HepG2 (cell line): ENCODE measurements around the gene COMMD7. TPM values are rescaled to one million over a fixed set of nuclear protein-coding genes. Genes with fewer than 3 reads are reported as not detected.

ENCODE experiments used
- ATAC-seq: fragments of 200-7000 bp; cut with Tn5 transposase; 3 replicates; pipeline ENCODE4 v1.9.1; 2020; ENCODE audit warnings: mild to moderate bottlenecking, moderate library complexity
- BruUV-seq: library from RNA; stranded (reverse); fragments of 400-500 nt; replicated peaks from 2 replicates; lab custom pipeline; 2021; lab: Mats Ljungman, UMichigan
- CTCF ChIA-PET: fragments of 300-600 bp; formaldehyde crosslinking; extraction: SDS; loops from one replicate; lab custom pipeline; 2021; ENCODE audit warnings: low total read pairs, inconsistent platforms, low intra/inter-chr PET ratio; lab: Yijun Ruan, JAX
- POLR2A ChIA-PET: fragments of 350-600 bp; sonication (Branson Sonifier 250); formaldehyde crosslinking; loops from one replicate; lab custom pipeline; 2020; ENCODE audit warnings: antibody characterized with exemption, inconsistent platforms; lab: Yijun Ruan, JAX
- DNase-seq: peaks from one replicate; pipeline ENCODE4 v3.0.0-alpha.2; 2015; ENCODE audit warnings: low spot score
- FAIRE-seq: peaks from 3 replicates; lab custom pipeline; 2011; peaks lifted over from hg19 to GRCh38; lab: Jason Lieb, UNC
- H2AFZ ChIP-seq: one replicate; pipeline ENCODE4 v1.6.1; 2011; ENCODE audit warnings: low read length, inconsistent platforms
- H3K27ac ChIP-seq: fragments of 300-600 bp; 3 replicates; pipeline ENCODE4 v1.8.0; 2011; ENCODE audit warnings: mixed run types, mild to moderate bottlenecking, mixed read lengths, low read length, inconsistent platforms; ENCODE audit not compliant: insufficient read depth; ENCODE audit errors: extremely low read length
- H3K27me3 ChIP-seq, 2 experiments: fragments of 200-600 bp in 1 of 2; 2 replicates in 1 of 2; 3 replicates in 1 of 2; pipeline versions ENCODE4 v1.6.0 to v1.8.0; 2011; ENCODE audit warnings: low read length in 2 of 2, mild to moderate bottlenecking in 2 of 2, moderate library complexity in 2 of 2, inconsistent platforms in 1 of 2; ENCODE audit not compliant: insufficient read depth in 2 of 2, control insufficient read depth in 1 of 2
- H3K36me3 ChIP-seq, 2 experiments: fragments of 200-600 bp in 1 of 2; replicated peaks in 1 of 2; 2 replicates in 1 of 2; 3 replicates in 1 of 2; pipeline versions ENCODE4 v1.5.1 to v1.8.0; 2011; ENCODE audit warnings: low read length in 2 of 2, inconsistent platforms in 1 of 2; ENCODE audit not compliant: insufficient read depth in 2 of 2, control insufficient read depth in 1 of 2
- H3K4me1 ChIP-seq: 2 replicates; pipeline ENCODE4 v1.5.1; 2012; ENCODE audit warnings: low read length, inconsistent platforms; ENCODE audit not compliant: insufficient read depth
- H3K4me2 ChIP-seq: 2 replicates; pipeline ENCODE4 v1.6.0; 2011; ENCODE audit warnings: low read depth, low read length, inconsistent platforms
- H3K4me3 ChIP-seq, 3 experiments: fragments of 200-600 bp in 1 of 3; sonication (generic), shearing (Covaris generic) in 1 of 3; replicated peaks in 1 of 3; 2 replicates each; pipeline ENCODE4 v1.5.1; 2011 to 2016; ENCODE audit warnings: low read length in 3 of 3, inconsistent platforms in 2 of 3, low read depth in 2 of 3, mild to moderate bottlenecking in 2 of 3, control low read depth in 1 of 3, mixed read lengths in 1 of 3; ENCODE audit not compliant: insufficient read depth in 1 of 3
- H3K79me2 ChIP-seq: one replicate; pipeline ENCODE4 v1.6.1; 2011; ENCODE audit warnings: low read length, inconsistent platforms; ENCODE audit not compliant: insufficient read depth
- H3K9ac ChIP-seq: 2 replicates; pipeline ENCODE4 v1.6.0; 2011; ENCODE audit warnings: mild to moderate bottlenecking, low read depth, low read length, inconsistent platforms; ENCODE audit not compliant: insufficient read depth
- H3K9me3 ChIP-seq: 2 replicates; pipeline ENCODE4 v1.5.1; 2012; ENCODE audit warnings: mild to moderate bottlenecking, low read length
- H4K20me1 ChIP-seq: 2 replicates; pipeline ENCODE4 v1.6.0; 2011; ENCODE audit warnings: inconsistent platforms, mild to moderate bottlenecking, low read length, moderate library complexity; ENCODE audit not compliant: insufficient read depth
- ETV5 ChIP-seq: IDR thresholded peaks from 2 replicates; pipeline ENCODE4 v1.6.1; 2018; ENCODE audit warnings: missing biosample characterization, missing genetic modification reagents, inconsistent platforms, borderline replicate concordance
- FOSL2 ChIP-seq: sonication (generic); formaldehyde crosslinking; IDR thresholded peaks from 2 replicates; pipeline ENCODE4 v1.4.0; 2020; ENCODE audit warnings: missing genetic modification reagents
- IRF1 ChIP-seq: sonication (generic); formaldehyde crosslinking; IDR thresholded peaks from 2 replicates; pipeline ENCODE4 v1.4.0; 2020; ENCODE audit warnings: low read depth, mild to moderate bottlenecking, missing genetic modification reagents
- KLF11 ChIP-seq: IDR thresholded peaks from 2 replicates; pipeline ENCODE4 v1.6.1; 2016; ENCODE audit warnings: missing compliant biosample characterization
- MEIS2 ChIP-seq: sonication (generic); formaldehyde crosslinking; IDR thresholded peaks from 2 replicates; pipeline ENCODE4 v1.9.0; 2021; ENCODE audit warnings: mild to moderate bottlenecking, missing genetic modification reagents
- MLLT10 ChIP-seq: sonication (generic); formaldehyde crosslinking; IDR thresholded peaks from 2 replicates; pipeline ENCODE4 v1.4.0; 2020; ENCODE audit warnings: missing genetic modification reagents
- MXD4 ChIP-seq: IDR thresholded peaks from 2 replicates; pipeline ENCODE4 v1.6.1; 2016; ENCODE audit warnings: mild to moderate bottlenecking, missing biosample characterization, missing genetic modification reagents
- PCBP2 ChIP-seq: fragments of 200-400 bp; formaldehyde crosslinking; optimal IDR thresholded peaks from 2 replicates; pipeline ENCODE3; 2018; ENCODE audit warnings: low read length, low read depth; ENCODE audit not compliant: poor library complexity, severe bottlenecking
- SATB2 ChIP-seq: sonication (generic); formaldehyde crosslinking; IDR thresholded peaks from 2 replicates; pipeline ENCODE4 v1.5.0; 2020; ENCODE audit warnings: missing genetic modification reagents
- TBP ChIP-seq: sonication (generic); formaldehyde crosslinking; IDR thresholded peaks from 2 replicates; pipeline ENCODE4 v1.5.0; 2020; ENCODE audit warnings: missing genetic modification reagents
- ZBTB38 ChIP-seq: sonication (generic); formaldehyde crosslinking; IDR thresholded peaks from 2 replicates; pipeline ENCODE4 v1.5.1; 2020; ENCODE audit warnings: mild to moderate bottlenecking, missing genetic modification reagents
- ZFX ChIP-seq: sonication (generic); formaldehyde crosslinking; IDR thresholded peaks from 2 replicates; pipeline ENCODE4 v1.4.0; 2020; ENCODE audit warnings: mild to moderate bottlenecking, low read depth, missing genetic modification reagents, moderate library complexity
- ZNF501 ChIP-seq: sonication (generic); formaldehyde crosslinking; IDR thresholded peaks from 2 replicates; pipeline ENCODE4 v1.5.1; 2020; ENCODE audit warnings: mild to moderate bottlenecking, moderate library complexity, missing genetic modification reagents
- ZNF616 ChIP-seq: sonication (generic); formaldehyde crosslinking; IDR thresholded peaks from 2 replicates; pipeline ENCODE4 v1.5.0; 2020; ENCODE audit warnings: low read depth, mild to moderate bottlenecking, missing genetic modification reagents
- ZNF709 ChIP-seq: sonication (generic); formaldehyde crosslinking; IDR thresholded peaks from 2 replicates; pipeline ENCODE4 v1.5.0; 2020; ENCODE audit warnings: mild to moderate bottlenecking, missing genetic modification reagents
- ZNF75D ChIP-seq: sonication (generic); formaldehyde crosslinking; IDR thresholded peaks from 2 replicates; pipeline ENCODE4 v1.8.1; 2023; ENCODE audit warnings: missing genetic modification reagents, mild to moderate bottlenecking, borderline replicate concordance
- WGBS: methylation state at CpG from one replicate; pipeline ENCODE4 v1.1.6; 2017; ENCODE audit warnings: low lambda C conversion rate; 5-methylcytosine and 5-hydroxymethylcytosine counted together
- in situ Hi-C: cut with HindIII; loops from 2 replicates; pipeline ENCODE4 v1.10.0; 2017; ENCODE audit warnings: low pct_unique_long_range_greater_than_20kb; ENCODE audit not compliant: extremely low pct_ligation_motif_present
- intact Hi-C: fragments of 100-400 bp; cut with micrococcal nuclease; formaldehyde crosslinking; loops from one replicate; pipeline ENCODE4 v1.10.0; 2022; ENCODE audit not compliant: unreplicated experiment
- polyA plus RNA-seq, 8 experiments: library from polyadenylated mRNA; depleted of rRNA in 3 of 8; stranded (reverse) in 7 of 8; unstranded in 1 of 8; fragments of >200 nt; fragmentation: Illumina TruSeq in 4 of 8; extraction: Trizol in 4 of 8; gene quantifications; 2 replicates each; pipeline versions ENCODE4 v1.2.1 to v1.2.3, GENCODE V29; 2011 to 2016; ENCODE audit warnings: low read depth in 4 of 8, missing spikeins in 1 of 8, mixed read lengths in 1 of 8; ENCODE audit not compliant: insufficient read depth in 1 of 8
- total RNA-seq, 5 experiments: library from RNA; depleted of rRNA; stranded (reverse); fragments of >200 nt; fragmentation: Illumina TruSeq; extraction: Trizol; gene quantifications; 2 replicates each; pipeline ENCODE4 v1.2.3, GENCODE V29; 2016; ENCODE audit warnings: low read depth in 1 of 5
- TF ChIP-seq, protein P1 (sequence below): sonication (generic); formaldehyde crosslinking; IDR thresholded peaks from 2 replicates; pipeline ENCODE4 v1.8.0; 2022; ENCODE audit warnings: mild to moderate bottlenecking, missing genetic modification reagents, moderate library complexity
- TF ChIP-seq, protein P2 (sequence below): sonication (generic); formaldehyde crosslinking; IDR thresholded peaks from 2 replicates; pipeline ENCODE4 v1.4.0; 2020; ENCODE audit warnings: missing genetic modification reagents
- TF ChIP-seq, protein P3 (sequence below): sonication (generic); formaldehyde crosslinking; IDR thresholded peaks from 2 replicates; pipeline ENCODE4 v1.4.0; 2020; ENCODE audit warnings: missing genetic modification reagents, borderline replicate concordance

COMMD7 gene
- total and polyA plus RNA-seq, 2 of the 13 experiments (the other 11 are each of a cell fraction or from before 2014, with no cell fraction given) = 42.1 to 53.3 TPM

- peak overlapping the region; percentile 83 for H3K4me2 ChIP-seq
- no peaks in the 10 kb centered on the region for H3K27me3 ChIP-seq
- H3K4me3 ChIP-seq = peak overlapping the region in 1 of 3 experiments; percentile 71; a peak in 1 of 6 replicates
- no peaks in the 10 kb centered on the region for H3K9me3 ChIP-seq
- H4K20me1 ChIP-seq = no peaks in the 10 kb centered on the region
- ATAC-seq (peak; percentile 51), DNase-seq (peak; percentile 64), FAIRE-seq (peak; percentile 76)
- ChIA-PET CTCF (interaction anchor here (0.6 to 7.9 kb wide), 8 partner anchors 10 to 117 kb away, joined by 3 to 203 read pairs (median 5); partner anchors contain the start of gene DNMT3B), POLR2A (interaction anchor here (1.1 to 4.6 kb wide), 5 partner anchors 10 to 103 kb away, joined by 3 to 54 read pairs (median 6); partner anchors contain the start of gene DNMT3B)
- no peak overlapping the region for H3K27ac ChIP-seq
- 13% methylated on average over 5 of the region's 5 CpGs for WGBS
- no peaks in the 10 kb centered on the region for H3K79me2 ChIP-seq
- no TSS peak for BruUV-seq
- H3K36me3 ChIP-seq = no peaks in the 10 kb centered on the region
- H2AFZ ChIP-seq = no peak overlapping the region
- intact Hi-C loops (loop anchor here (1.0 to 5.0 kb wide), 3 partner anchors 68 to 104 kb away; partner anchors contain the start of genes COMMD7 and DNMT3B), in situ Hi-C loops (loop anchor here (5.0 kb wide), 1 partner anchor 103 kb away; no protein-coding TSS in a partner anchor)
- H3K9ac ChIP-seq = no peak overlapping the region
- H3K4me1 ChIP-seq = peaks cover 65% of the 10 kb centered on the region
- TF ChIP-seq ZBTB38 (CRISPR knock-in tag) (no peak), TBP (CRISPR knock-in tag) (no peak), ZNF75D (no peak), ZNF501 (CRISPR knock-in tag) (peak; percentile 16), FOSL2 (peak; percentile 18; the same call in 1 of the 2 replicates), MXD4 (no peak; the same call in 1 of the 2 replicates), ZNF616 (CRISPR knock-in tag) (no peak), MLLT10 (CRISPR knock-in tag) (no peak), ZFX (CRISPR knock-in tag) (peak; percentile 30; the same call in 1 of the 2 replicates), ETV5 (CRISPR knock-in tag) (no peak), KLF11 (CRISPR knock-in tag) (peak; percentile 47; the same call in 1 of the 2 replicates), PCBP2 (no peak), SATB2 (no peak), MEIS2 (0 out of 2 replicates have a peak, but pooled peaks have one; percentile 15), ZNF709 (no peak), IRF1 (CRISPR knock-in tag) (no peak)
- TF ChIP-seq, protein P1, sequence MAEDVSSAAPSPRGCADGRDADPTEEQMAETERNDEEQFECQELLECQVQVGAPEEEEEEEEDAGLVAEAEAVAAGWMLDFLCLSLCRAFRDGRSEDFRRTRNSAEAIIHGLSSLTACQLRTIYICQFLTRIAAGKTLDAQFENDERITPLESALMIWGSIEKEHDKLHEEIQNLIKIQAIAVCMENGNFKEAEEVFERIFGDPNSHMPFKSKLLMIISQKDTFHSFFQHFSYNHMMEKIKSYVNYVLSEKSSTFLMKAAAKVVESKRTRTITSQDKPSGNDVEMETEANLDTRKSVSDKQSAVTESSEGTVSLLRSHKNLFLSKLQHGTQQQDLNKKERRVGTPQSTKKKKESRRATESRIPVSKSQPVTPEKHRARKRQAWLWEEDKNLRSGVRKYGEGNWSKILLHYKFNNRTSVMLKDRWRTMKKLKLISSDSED (CRISPR knock-in tag) = no peak
- TF ChIP-seq, protein P2, sequence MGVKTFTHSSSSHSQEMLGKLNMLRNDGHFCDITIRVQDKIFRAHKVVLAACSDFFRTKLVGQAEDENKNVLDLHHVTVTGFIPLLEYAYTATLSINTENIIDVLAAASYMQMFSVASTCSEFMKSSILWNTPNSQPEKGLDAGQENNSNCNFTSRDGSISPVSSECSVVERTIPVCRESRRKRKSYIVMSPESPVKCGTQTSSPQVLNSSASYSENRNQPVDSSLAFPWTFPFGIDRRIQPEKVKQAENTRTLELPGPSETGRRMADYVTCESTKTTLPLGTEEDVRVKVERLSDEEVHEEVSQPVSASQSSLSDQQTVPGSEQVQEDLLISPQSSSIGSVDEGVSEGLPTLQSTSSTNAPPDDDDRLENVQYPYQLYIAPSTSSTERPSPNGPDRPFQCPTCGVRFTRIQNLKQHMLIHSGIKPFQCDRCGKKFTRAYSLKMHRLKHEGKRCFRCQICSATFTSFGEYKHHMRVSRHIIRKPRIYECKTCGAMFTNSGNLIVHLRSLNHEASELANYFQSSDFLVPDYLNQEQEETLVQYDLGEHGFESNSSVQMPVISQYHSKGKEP = no peak
- TF ChIP-seq, protein P3, sequence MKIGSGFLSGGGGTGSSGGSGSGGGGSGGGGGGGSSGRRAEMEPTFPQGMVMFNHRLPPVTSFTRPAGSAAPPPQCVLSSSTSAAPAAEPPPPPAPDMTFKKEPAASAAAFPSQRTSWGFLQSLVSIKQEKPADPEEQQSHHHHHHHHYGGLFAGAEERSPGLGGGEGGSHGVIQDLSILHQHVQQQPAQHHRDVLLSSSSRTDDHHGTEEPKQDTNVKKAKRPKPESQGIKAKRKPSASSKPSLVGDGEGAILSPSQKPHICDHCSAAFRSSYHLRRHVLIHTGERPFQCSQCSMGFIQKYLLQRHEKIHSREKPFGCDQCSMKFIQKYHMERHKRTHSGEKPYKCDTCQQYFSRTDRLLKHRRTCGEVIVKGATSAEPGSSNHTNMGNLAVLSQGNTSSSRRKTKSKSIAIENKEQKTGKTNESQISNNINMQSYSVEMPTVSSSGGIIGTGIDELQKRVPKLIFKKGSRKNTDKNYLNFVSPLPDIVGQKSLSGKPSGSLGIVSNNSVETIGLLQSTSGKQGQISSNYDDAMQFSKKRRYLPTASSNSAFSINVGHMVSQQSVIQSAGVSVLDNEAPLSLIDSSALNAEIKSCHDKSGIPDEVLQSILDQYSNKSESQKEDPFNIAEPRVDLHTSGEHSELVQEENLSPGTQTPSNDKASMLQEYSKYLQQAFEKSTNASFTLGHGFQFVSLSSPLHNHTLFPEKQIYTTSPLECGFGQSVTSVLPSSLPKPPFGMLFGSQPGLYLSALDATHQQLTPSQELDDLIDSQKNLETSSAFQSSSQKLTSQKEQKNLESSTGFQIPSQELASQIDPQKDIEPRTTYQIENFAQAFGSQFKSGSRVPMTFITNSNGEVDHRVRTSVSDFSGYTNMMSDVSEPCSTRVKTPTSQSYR = no peak
Measured at GRCh38 chr20:32674362-32674789, 68.9 kb downstream of the COMMD7 start.
